Measurements from ENCODE around the gene CCDC92.

Gene CCDC92

GRCh38 chr12:124008595-124008994, 36.0 kb upstream of the CCDC92 start:
- DNase-seq (ENCODE audit: low spot score) = peak; percentile 36
- TF ChIP-seq, protein P1, sequence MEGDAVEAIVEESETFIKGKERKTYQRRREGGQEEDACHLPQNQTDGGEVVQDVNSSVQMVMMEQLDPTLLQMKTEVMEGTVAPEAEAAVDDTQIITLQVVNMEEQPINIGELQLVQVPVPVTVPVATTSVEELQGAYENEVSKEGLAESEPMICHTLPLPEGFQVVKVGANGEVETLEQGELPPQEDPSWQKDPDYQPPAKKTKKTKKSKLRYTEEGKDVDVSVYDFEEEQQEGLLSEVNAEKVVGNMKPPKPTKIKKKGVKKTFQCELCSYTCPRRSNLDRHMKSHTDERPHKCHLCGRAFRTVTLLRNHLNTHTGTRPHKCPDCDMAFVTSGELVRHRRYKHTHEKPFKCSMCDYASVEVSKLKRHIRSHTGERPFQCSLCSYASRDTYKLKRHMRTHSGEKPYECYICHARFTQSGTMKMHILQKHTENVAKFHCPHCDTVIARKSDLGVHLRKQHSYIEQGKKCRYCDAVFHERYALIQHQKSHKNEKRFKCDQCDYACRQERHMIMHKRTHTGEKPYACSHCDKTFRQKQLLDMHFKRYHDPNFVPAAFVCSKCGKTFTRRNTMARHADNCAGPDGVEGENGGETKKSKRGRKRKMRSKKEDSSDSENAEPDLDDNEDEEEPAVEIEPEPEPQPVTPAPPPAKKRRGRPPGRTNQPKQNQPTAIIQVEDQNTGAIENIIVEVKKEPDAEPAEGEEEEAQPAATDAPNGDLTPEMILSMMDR (IDR thresholded peaks at IDR 0.05) = no peak

DNA sequence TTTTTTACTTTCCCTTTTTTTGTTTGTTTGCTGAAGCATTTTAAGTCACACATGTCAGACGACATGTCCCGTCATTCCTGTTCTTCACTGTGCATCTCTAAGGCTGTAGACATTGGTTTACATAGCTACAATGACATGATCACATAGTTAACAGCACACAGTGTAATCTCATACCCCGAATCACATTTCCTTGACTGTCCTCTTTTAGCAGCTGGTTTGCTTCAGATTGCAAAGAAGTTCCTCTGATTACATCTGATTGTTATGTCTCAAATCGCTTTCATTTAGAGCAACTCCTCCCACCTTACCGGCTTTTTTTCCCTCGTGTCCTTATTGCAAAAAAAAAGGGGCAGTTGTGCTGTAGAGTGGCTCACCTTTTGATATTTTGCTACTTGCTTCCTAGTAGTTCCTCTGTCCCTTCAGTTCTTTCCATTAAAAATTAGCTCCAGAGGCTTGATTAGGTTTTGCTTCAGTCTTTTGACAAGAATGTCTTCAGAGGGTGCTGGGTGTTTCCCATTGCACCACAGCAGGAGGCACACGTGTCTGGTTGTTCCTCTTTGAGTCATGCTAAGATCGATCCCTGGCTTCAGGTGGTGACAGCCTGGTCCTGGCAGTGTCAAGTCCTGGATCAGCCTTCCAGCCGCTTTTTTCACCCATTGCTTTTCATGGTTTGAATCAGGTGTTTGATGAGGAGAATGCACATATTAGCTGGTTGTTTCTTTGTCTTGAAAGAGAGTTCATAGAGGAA, 35.4 kb upstream of the CCDC92 start:
- TF ChIP-seq, protein P1 (IDR thresholded peaks at IDR 0.05) = no peak
- no peak overlapping the region for H3K4me3 ChIP-seq
- DNase-seq (ENCODE audit: low spot score) = peak; percentile 71
- no peak overlapping the region for H3K27ac ChIP-seq

More at GRCh38 chr12:124008595-124008994, 36.0 kb upstream of the CCDC92 start:
- no peak overlapping the region for H3K4me3 ChIP-seq
- no peak overlapping the region for H3K27ac ChIP-seq

DNA sequence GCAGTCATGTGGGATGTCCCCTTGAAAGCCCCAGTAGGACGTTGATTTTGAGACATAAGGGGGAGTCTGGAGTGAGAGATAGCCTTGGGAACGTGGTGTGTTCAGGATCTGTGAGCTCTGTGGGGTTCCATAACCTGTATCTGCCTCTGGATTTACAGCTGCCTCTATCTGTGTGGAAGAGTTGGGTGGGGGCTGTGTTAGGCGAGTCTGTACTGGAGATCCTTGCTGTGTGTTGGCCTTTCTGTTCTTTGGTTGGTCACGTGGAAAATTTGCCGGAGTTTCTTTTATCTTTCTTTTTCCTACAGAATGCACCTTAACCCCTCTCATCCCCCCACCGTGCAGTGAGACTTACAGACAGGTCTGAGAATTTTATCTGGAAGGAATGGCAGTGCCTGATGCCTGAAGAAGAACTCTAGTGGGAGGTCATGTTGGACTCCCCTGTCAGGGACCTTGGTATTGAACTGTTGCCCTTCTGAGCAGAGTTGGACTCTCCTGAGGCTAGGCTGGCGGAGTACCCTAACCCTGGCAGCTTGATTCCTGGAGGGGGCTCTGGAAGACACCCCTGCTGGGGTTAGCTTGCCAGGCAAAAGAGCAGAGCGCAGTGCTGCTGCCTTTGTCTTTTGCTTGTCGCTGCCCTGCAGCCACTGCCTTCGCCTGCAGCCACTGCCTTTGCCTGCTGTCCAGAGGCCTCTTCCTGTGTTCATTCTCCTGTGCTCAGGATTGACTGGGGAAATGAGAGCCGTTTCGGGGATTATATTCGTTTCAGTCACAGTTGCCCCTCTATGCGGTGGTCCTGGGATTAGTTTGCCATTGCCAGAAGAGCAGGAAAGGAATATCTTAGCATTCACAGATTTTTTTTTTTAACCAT, 34.4 kb upstream of the CCDC92 start:
- Histone ChIP-seq H3K27ac (no peak overlapping the region), H3K4me3 (no peak overlapping the region)
- TF ChIP-seq, protein P1 (IDR thresholded peaks at IDR 0.05) = no peak
- peak; percentile 58 for DNase-seq (ENCODE audit: low spot score)

- no peak overlapping the region for H3K27ac ChIP-seq
These were observed 33.6 kb upstream of the CCDC92 start for GRCh38 chr12:124006085-124006845.

DNA sequence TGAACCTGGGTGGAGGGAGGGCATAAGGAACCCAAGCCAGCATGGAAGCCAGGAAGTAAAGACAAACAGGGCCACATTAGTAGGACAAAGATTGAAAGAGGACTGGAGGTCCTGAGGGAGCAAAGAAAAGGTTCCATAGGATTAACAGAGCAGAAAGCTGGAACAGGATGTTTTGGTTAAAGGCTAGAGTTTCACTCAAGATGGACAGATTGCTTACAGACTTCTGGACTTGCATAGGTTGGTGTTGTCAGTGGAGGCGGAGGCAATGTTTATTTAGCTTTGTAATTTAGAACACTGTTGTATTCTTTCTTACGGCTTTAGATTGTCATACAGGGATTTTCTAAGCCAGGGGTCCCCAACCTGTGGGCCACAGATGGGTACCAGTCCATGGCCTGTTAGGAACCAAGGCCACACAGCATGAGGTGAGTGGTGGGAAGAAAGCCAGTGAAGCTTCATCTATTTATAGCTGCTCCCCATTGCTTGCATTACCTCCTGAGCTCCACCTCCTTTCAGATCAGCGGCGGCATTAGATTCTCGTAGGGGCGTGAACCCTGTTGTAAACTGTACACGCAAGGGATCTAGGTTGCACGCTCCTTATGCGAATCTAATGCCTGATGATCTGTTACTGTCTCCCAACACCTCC, 31.7 kb upstream of the CCDC92 start:
- Histone ChIP-seq H3K4me3 (no peak overlapping the region), H3K27ac (no peak overlapping the region)
- peak; percentile 31 for DNase-seq (ENCODE audit: low spot score)
- TF ChIP-seq, protein P1 (IDR thresholded peaks at IDR 0.05) = no peak

More at GRCh38 chr12:124006085-124006845, 33.6 kb upstream of the CCDC92 start:
- H3K4me3 ChIP-seq = no peak overlapping the region
- TF ChIP-seq, protein P1 (IDR thresholded peaks at IDR 0.05) = no peak
- DNase-seq (ENCODE audit: low spot score) = peak; percentile 38

DNA sequence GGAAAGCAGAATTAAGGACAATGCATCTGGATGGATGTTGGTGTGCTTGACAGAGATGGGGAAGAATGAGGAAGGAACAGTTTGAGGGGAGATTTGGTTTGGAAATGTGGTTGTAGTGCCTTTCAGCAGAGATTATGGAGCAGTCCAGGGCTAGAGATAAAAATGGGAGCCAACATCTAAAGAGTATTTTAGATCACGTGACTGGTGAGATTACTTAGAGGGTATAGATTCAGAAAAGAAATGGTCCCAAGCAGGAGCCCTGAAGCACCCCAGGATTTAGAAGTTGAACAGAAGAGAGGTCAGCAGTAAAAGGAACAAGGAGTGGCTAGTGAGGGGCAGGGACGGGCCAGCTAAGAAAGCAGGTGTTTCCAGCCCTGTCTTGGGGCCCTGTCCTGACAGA, 30.0 kb upstream of the CCDC92 start:
- no peak for DNase-seq (ENCODE audit: low spot score)
- TF ChIP-seq, protein P1 (IDR thresholded peaks at IDR 0.05) = no peak
- H3K4me3 ChIP-seq = no peak overlapping the region
- H3K27ac ChIP-seq = no peak overlapping the region
